ENCODE measurements around the gene C4orf54.

GRCh38 chr4:99658666-99659065 lies 1.0 kb upstream of the C4orf54 start:
- no peak for TF ChIP-seq CTCF (IDR thresholded peaks at IDR 0.05)
- TF ChIP-seq POLR2A (IDR thresholded peaks at IDR 0.05), result no peak

Data from tibial nerve (tissue), 3 donors.